Sigmoid colon (tissue), 7 donors: ENCODE results near the gene FGG. TPM values are rescaled to one million over a fixed set of nuclear protein-coding genes. Genes with fewer than 3 reads are reported as not detected.

Experiments
- DNase-seq: peaks from one replicate; pipeline ENCODE4 v3.0.0-alpha.2; 2019
- H3K27ac ChIP-seq, 4 donors: fragments of 200-600 bp; sonication (generic); one replicate each; pipeline ENCODE4 v1.5.1; 2016 to 2019; ENCODE audit warnings: mild to moderate bottlenecking in 1 of 4
- H3K27me3 ChIP-seq, 3 donors: fragments of 200-600 bp; sonication (generic); one replicate each; pipeline ENCODE4 v1.5.1; 2019; ENCODE audit warnings: mild to moderate bottlenecking in 1 of 3
- H3K36me3 ChIP-seq, 4 donors: fragments of 200-600 bp; sonication (generic); one replicate each; pipeline ENCODE4 v1.5.1; 2016 to 2019
- H3K4me1 ChIP-seq, 4 donors: fragments of 200-600 bp; sonication (generic); one replicate each; pipeline ENCODE4 v1.5.1; 2017 to 2019
- H3K4me3 ChIP-seq, 4 donors: fragments of 200-600 bp; sonication (generic); one replicate each; pipeline ENCODE4 v1.5.1; 2017 to 2019; ENCODE audit warnings: mild to moderate bottlenecking in 2 of 4, moderate library complexity in 1 of 4
- H3K9me3 ChIP-seq, 4 donors: fragments of 200-600 bp in 3 of 4; sonication (generic) in 3 of 4; one replicate each; pipeline versions ENCODE4 v1.5.1 to v1.6.1; 2013 to 2019
- EP300 ChIP-seq, 4 donors: sonication (generic); formaldehyde crosslinking; IDR thresholded peaks; one replicate each; pipeline ENCODE4 v1.6.1; 2017; ENCODE audit warnings: antibody characterized with exemption in 4 of 4
- POLR2A ChIP-seq, 2 donors: fragments of 450-650 bp; IDR thresholded peaks; one replicate each; pipeline ENCODE4 v1.6.1; 2016; ENCODE audit warnings: antibody characterized with exemption in 2 of 2, mild to moderate bottlenecking in 2 of 2, moderate library complexity in 2 of 2
- POLR2AphosphoS5 ChIP-seq, 4 donors: sonication (generic); formaldehyde crosslinking; IDR thresholded peaks; one replicate each; pipeline ENCODE4 v1.6.1; 2017; ENCODE audit warnings: antibody characterized with exemption in 4 of 4
- WGBS, 2 donors: extraction: QIAGEN DNeasy Blood & Tissue Kit; methylation state at CpG; one replicate each; pipeline ENCODE4 v1.1.7; 2013; 5-methylcytosine and 5-hydroxymethylcytosine counted together
- intact Hi-C: fragments of 100-400 bp; cut with DNase I; formaldehyde crosslinking; loops from one replicate; pipeline ENCODE4 v1.15.1; 2023
- polyA plus RNA-seq, 3 donors: library from polyadenylated mRNA; stranded (reverse); fragments of 200-250 nt; gene quantifications; one replicate each; pipeline ENCODE4 v1.2.3, GENCODE V29; 2013
- total RNA-seq, 4 donors: library from RNA; depleted of rRNA; stranded (reverse); fragments of >200 nt; gene quantifications; one replicate each; pipeline ENCODE4 v1.1.0, GENCODE V29; 2016
- TF ChIP-seq, protein P1 (sequence below), 4 experiments: fragments of 450-650 bp in 3 of 4; fragments of 200-600 bp in 1 of 4; IDR thresholded peaks; one replicate each; pipeline ENCODE4 v1.5.1; 2016 to 2019; ENCODE audit warnings: antibody characterized with exemption in 4 of 4, mild to moderate bottlenecking in 3 of 4, moderate library complexity in 2 of 4
- donor health status: healthy with polysubstance abuse.
- donor health status: Bipolar disorder and iron deficiency.
- donor health status: healthy.

The FGG gene
- total and polyA plus RNA-seq, 7 donors: 0.22 TPM; not detected in 6

DNA sequence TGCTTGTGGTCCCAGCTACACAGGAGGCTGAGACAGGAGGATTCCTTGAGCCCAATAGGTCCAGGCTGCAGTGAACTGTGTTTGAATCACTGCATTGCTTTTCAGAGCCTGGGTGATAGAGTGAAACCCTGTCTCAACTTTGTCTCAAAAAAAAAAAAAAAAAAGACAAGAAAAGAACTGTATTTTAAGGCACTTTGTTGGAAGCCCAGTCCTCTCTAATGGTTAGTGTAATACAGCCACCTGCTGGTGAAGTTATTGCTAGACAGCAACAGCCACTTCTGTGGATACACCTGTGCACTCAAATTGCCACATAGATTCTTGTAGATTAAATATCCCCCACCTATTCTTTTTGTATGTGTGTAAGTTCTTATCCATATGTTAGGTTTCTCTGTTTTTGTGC, 10.1 kb upstream of the FGG start:
- peaks cover 0 to 16% (median 15%) of the 10 kb centered on the region in 4 donors for H3K4me1 ChIP-seq
- no peaks in the 10 kb centered on the region for H3K9me3 ChIP-seq
- no peaks in the 10 kb centered on the region for H3K36me3 ChIP-seq
- intact Hi-C loops: loop anchor here (5.0 kb wide), 1 partner anchor 70 kb away; the partner anchor contains the start of gene PLRG1
- no peak for DNase-seq
- TF ChIP-seq, protein P1, sequence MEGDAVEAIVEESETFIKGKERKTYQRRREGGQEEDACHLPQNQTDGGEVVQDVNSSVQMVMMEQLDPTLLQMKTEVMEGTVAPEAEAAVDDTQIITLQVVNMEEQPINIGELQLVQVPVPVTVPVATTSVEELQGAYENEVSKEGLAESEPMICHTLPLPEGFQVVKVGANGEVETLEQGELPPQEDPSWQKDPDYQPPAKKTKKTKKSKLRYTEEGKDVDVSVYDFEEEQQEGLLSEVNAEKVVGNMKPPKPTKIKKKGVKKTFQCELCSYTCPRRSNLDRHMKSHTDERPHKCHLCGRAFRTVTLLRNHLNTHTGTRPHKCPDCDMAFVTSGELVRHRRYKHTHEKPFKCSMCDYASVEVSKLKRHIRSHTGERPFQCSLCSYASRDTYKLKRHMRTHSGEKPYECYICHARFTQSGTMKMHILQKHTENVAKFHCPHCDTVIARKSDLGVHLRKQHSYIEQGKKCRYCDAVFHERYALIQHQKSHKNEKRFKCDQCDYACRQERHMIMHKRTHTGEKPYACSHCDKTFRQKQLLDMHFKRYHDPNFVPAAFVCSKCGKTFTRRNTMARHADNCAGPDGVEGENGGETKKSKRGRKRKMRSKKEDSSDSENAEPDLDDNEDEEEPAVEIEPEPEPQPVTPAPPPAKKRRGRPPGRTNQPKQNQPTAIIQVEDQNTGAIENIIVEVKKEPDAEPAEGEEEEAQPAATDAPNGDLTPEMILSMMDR (IDR thresholded peaks at IDR 0.05): peak in 1 of 4 experiments; percentile 38
- TF ChIP-seq POLR2AphosphoS5 (IDR thresholded peaks at IDR 0.05): no peak
- H3K27ac ChIP-seq: no peak overlapping the region
- H3K4me3 ChIP-seq: no peak overlapping the region
- no peaks in the 10 kb centered on the region for H3K27me3 ChIP-seq

GRCh38 chr4:154620111-154620510, 7.7 kb upstream of the FGG start:
- no peaks in the 10 kb centered on the region for H3K9me3 ChIP-seq
- WGBS, 2 donors: 0 to 48% methylated on average over 1 of the region's 1 CpG
- no peak for TF ChIP-seq EP300 (IDR thresholded peaks at IDR 0.05)
- H3K36me3 ChIP-seq: no peaks in the 10 kb centered on the region
- no peaks in the 10 kb centered on the region for H3K27me3 ChIP-seq
- H3K4me1 ChIP-seq: no peaks in the 10 kb centered on the region
- no peak overlapping the region for H3K4me3 ChIP-seq
- intact Hi-C loops: loop anchor here (5.0 kb wide), 1 partner anchor 68 kb away; the partner anchor contains the start of gene PLRG1
- DNase-seq: no peak
- no peak overlapping the region for H3K27ac ChIP-seq

GRCh38 chr4:154618708-154619315, 6.4 kb upstream of the FGG start:
- no peak overlapping the region for H3K4me3 ChIP-seq
- WGBS, 2 donors: 37 to 52% methylated on average over 4 of the region's 4 CpGs
- no peak overlapping the region for H3K27ac ChIP-seq
- no peaks in the 10 kb centered on the region for H3K27me3 ChIP-seq
- H3K36me3 ChIP-seq: no peaks in the 10 kb centered on the region
- TF ChIP-seq EP300 (IDR thresholded peaks at IDR 0.05): no peak
- TF ChIP-seq, protein P1 (IDR thresholded peaks at IDR 0.05): peak in 3 of 4 experiments; percentile 14 to 40 (median 34)
- DNase-seq: no peak
- H3K9me3 ChIP-seq: no peaks in the 10 kb centered on the region
- H3K4me1 ChIP-seq: no peaks in the 10 kb centered on the region
- intact Hi-C loops: no loop called here

DNA sequence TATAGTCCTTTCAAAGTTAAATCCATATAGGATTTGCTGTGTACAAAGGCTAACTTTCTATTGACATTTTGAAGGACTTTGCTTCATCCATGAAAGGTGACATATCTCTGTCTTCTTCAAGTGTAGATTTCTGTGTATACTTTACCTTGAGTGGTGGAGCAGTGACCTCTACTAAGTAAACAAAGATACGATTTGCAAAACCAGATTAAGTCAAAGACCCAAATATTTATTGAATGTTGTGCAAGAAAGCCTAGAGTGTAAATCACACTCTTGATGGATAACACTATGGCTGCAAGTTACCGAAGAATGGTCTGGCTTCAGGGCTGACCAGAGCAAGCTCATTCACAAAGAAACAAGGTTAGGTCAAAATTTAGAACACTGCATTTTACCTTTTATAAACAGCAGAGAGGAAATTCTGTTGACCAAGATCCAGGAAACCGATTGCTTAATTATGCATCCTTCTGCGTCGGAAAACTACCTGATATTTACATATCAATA, 5.4 kb upstream of the FGG start:
- no peaks in the 10 kb centered on the region for H3K27me3 ChIP-seq
- no peaks in the 10 kb centered on the region for H3K36me3 ChIP-seq
- H3K27ac ChIP-seq: no peak overlapping the region
- no peaks in the 10 kb centered on the region for H3K9me3 ChIP-seq
- no peak for DNase-seq
- intact Hi-C loops: no loop called here
- H3K4me1 ChIP-seq: no peaks in the 10 kb centered on the region
- no peak overlapping the region for H3K4me3 ChIP-seq
- 18 to 56% methylated on average over 5 of the region's 5 CpGs for WGBS, 2 donors
- TF ChIP-seq, protein P1 (IDR thresholded peaks at IDR 0.05): no peak
- TF ChIP-seq EP300 (IDR thresholded peaks at IDR 0.05): no peak
- no peak for TF ChIP-seq POLR2AphosphoS5 (IDR thresholded peaks at IDR 0.05)
- no peak for TF ChIP-seq POLR2A (IDR thresholded peaks at IDR 0.05)

DNA sequence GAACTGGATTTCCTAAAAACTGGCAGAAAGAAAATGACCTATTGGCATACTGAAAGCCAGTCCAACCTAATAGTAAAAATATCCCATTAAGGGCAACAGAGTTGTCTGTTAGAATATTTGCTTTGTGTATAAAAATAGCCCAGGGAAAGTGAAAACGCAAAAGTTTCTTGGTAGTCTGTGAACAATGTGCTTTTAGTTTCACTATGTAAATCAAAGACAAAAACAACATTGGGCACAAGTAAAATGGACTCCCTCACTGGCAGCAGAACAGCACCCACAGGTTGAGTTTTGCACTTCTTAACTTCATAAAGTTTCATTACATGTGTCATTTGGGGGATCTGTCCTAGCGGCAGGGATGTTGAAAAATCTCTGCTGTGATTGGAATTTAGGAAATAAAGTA, 4.3 kb upstream of the FGG start:
- no peak for TF ChIP-seq POLR2AphosphoS5 (IDR thresholded peaks at IDR 0.05)
- DNase-seq: no peak
- Histone ChIP-seq H3K4me3 (no peak overlapping the region), H3K36me3 (no peaks in the 10 kb centered on the region), H3K27me3 (no peaks in the 10 kb centered on the region), H3K9me3 (no peaks in the 10 kb centered on the region), H3K27ac (no peak overlapping the region), H3K4me1 (no peaks in the 10 kb centered on the region)
- WGBS, 2 donors: 25 to 51% methylated on average over 2 of the region's 2 CpGs
- intact Hi-C loops: no loop called here

DNA sequence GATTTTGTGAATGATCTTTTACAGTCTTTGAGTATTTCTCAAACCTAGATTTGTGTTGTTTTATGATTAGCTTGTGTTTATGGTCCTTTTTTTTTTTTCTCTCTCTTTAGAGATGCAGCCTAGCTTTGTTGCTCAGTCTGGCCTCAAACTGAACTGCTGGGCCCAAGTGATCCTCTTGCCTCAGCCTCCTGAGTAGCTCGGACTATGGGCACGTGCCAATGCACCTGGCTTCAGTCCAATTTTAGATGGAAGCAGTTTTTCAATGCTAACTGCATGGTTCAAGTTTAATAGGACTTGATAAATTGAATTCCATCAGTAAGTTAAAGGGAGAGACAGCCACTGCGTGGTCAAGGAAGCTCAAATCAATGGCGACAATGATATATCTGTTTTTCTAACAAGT, 3.8 kb upstream of the FGG start:
- H3K27me3 ChIP-seq: no peaks in the 10 kb centered on the region
- H3K4me1 ChIP-seq: no peaks in the 10 kb centered on the region
- no peak overlapping the region for H3K4me3 ChIP-seq
- no peak overlapping the region for H3K27ac ChIP-seq
- no peaks in the 10 kb centered on the region for H3K9me3 ChIP-seq
- WGBS, 2 donors: 52 to 69% methylated on average over 4 of the region's 4 CpGs
- H3K36me3 ChIP-seq: no peaks in the 10 kb centered on the region
- intact Hi-C loops: no loop called here
- DNase-seq: no peak
- no peak for TF ChIP-seq POLR2A (IDR thresholded peaks at IDR 0.05)
- TF ChIP-seq EP300 (IDR thresholded peaks at IDR 0.05): no peak
- no peak for TF ChIP-seq POLR2AphosphoS5 (IDR thresholded peaks at IDR 0.05)
- TF ChIP-seq, protein P1 (IDR thresholded peaks at IDR 0.05): no peak
